CD4-positive, alpha-beta memory T cell (primary cell): ENCODE data around the gene ANKRD1. TPM values are rescaled to one million over a fixed set of nuclear protein-coding genes. Genes with fewer than 3 reads are reported as not detected.
A peak's percentile ranks its signal among the peaks of the same experiment; 100 is the strongest.

ENCODE experiments used
- CTCF ChIA-PET: fragments of 350-600 bp; sonication (Branson Sonifier 250); formaldehyde crosslinking; loops from one replicate; lab custom pipeline; 2021; ENCODE audit warnings: inconsistent platforms; ENCODE audit not compliant: partially characterized antibody; lab: Charles Lee
- POLR2A ChIA-PET: fragments of 350-600 bp; sonication (Branson Sonifier 250); formaldehyde crosslinking; loops from one replicate; lab custom pipeline; 2021; ENCODE audit not compliant: partially characterized antibody; lab: Charles Lee
- DNase-seq, 5 donors: peaks; one replicate each; pipeline versions ENCODE4 v3.0.0 to v3.0.0-alpha.2; 2020 to 2022; ENCODE audit warnings: mixed read lengths in 1 of 5
- H3K27ac ChIP-seq: one replicate; pipeline ENCODE4 v1.7.0; 2013; ENCODE audit warnings: low read depth, low read length
- H3K27me3 ChIP-seq: 2 replicates; pipeline ENCODE4 v1.7.0; 2013; ENCODE audit warnings: mild to moderate bottlenecking, low read length, moderate library complexity; ENCODE audit not compliant: insufficient read depth
- H3K36me3 ChIP-seq: 2 replicates; pipeline ENCODE4 v1.7.0; 2013; ENCODE audit warnings: mild to moderate bottlenecking, low read length, moderate library complexity; ENCODE audit not compliant: insufficient read depth
- H3K4me1 ChIP-seq: 2 replicates; pipeline ENCODE4 v1.7.0; 2013; ENCODE audit warnings: mild to moderate bottlenecking, low read length, moderate library complexity; ENCODE audit not compliant: insufficient read depth
- H3K4me3 ChIP-seq, 2 donors: one replicate each; pipeline ENCODE4 v1.7.0; 2013; ENCODE audit warnings: low read length in 2 of 2, mild to moderate bottlenecking in 1 of 2
- H3K9me3 ChIP-seq, 2 donors: one replicate each; pipeline ENCODE4 v1.7.0; 2013; ENCODE audit warnings: low read length in 2 of 2, control low read depth in 1 of 2; ENCODE audit not compliant: control insufficient read depth in 1 of 2
- H3K27ac Mint-ChIP-seq, 7 donors: one replicate each; pipeline ENCODE4 v1.8.0; 2020 to 2021; ENCODE audit warnings: mixed read lengths in 7 of 7, mild to moderate bottlenecking in 6 of 7, inconsistent platforms in 3 of 7, moderate library complexity in 3 of 7
- H3K27me3 Mint-ChIP-seq, 2 donors: one replicate each; pipeline ENCODE4 v1.8.0; 2020 to 2021; ENCODE audit warnings: mixed read lengths in 2 of 2
- H3K36me3 Mint-ChIP-seq, 2 donors: one replicate each; pipeline ENCODE4 v1.8.0; 2020 to 2021; ENCODE audit warnings: mixed read lengths in 2 of 2, inconsistent platforms in 1 of 2, mild to moderate bottlenecking in 1 of 2
- H3K4me1 Mint-ChIP-seq, 4 donors: one replicate each; pipeline ENCODE4 v1.8.0; 2020 to 2021; ENCODE audit warnings: mixed read lengths in 4 of 4, mild to moderate bottlenecking in 1 of 4
- H3K4me3 Mint-ChIP-seq, 8 donors: one replicate each; pipeline ENCODE4 v1.8.0; 2020 to 2021; ENCODE audit warnings: mixed read lengths in 8 of 8, mild to moderate bottlenecking in 7 of 8, moderate library complexity in 6 of 8, inconsistent platforms in 3 of 8
- H3K9me3 Mint-ChIP-seq, 8 donors: one replicate each; pipeline ENCODE4 v1.8.0; 2020 to 2021; ENCODE audit warnings: mixed read lengths in 8 of 8, mild to moderate bottlenecking in 5 of 8, inconsistent platforms in 3 of 8, moderate library complexity in 1 of 8
- intact Hi-C: fragments of 100-400 bp; cut with micrococcal nuclease; formaldehyde crosslinking; loops from one replicate; pipeline ENCODE4 v1.15.1; 2023
- polyA plus RNA-seq, 2 donors: library from polyadenylated mRNA; unstranded; fragments of 300-500 nt; fragmentation: Illumina TruSeq; gene quantifications; one replicate each; pipeline ENCODE4 v1.2.3, GENCODE V29; 2021
- total RNA-seq, 2 experiments: library from RNA; stranded (reverse); gene quantifications; one replicate each; pipeline ENCODE4 v1.2.3, GENCODE V29; 2021

The ANKRD1 gene
- total and polyA plus RNA-seq, 4 experiments from 2014 or later = not detected

DNA sequence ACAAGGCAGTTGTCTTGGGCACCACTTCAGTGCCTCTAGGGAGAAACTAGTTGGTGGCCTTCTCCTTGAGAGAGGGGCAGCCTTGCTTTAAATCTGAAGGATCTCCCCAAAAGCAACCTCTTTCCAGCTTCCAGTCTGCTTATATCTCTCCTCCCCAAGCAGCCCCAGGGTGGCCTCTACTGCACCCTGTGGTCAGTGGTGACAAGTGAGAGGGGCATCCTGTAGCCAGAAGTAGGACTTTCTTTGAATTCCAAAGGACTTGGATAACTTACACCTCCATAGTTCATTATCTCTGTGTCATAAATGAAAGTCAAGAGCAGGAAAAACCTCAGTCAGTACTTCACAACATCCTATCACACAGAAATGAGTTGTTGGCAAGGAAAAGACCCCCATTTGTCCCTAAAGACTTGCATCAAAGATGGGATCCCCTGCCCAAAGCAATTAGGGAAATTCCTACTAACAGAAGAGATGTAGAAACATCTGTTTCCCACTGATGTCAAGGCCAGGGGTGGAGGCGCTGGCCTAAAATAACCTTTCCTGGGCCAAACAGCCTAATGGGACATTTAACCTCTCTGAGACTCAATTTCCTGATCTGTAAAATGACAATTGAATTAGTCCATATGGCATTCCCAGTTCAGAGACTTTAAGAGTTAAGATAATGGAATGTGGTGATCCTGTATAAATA is 44.0 kb upstream of the ANKRD1 start:
- Mint-ChIP-seq H3K36me3 (no peaks in the 10 kb centered on the region), H3K27ac (no peak overlapping the region), H3K27me3 (peaks cover 2 to 4% of the 10 kb centered on the region in 2 donors), H3K9me3 (no peaks in the 10 kb centered on the region), H3K4me3 (no peak overlapping the region), H3K4me1 (no peaks in the 10 kb centered on the region)
- CTCF ChIA-PET = no interaction called here
- POLR2A ChIA-PET = no interaction called here
- H3K9me3 ChIP-seq = no peaks in the 10 kb centered on the region
- no peak for DNase-seq
- H3K4me3 ChIP-seq = no peak overlapping the region
- H3K27me3 ChIP-seq = no peaks in the 10 kb centered on the region
- no peak overlapping the region for H3K27ac ChIP-seq
- H3K4me1 ChIP-seq = no peaks in the 10 kb centered on the region
- no peaks in the 10 kb centered on the region for H3K36me3 ChIP-seq
- intact Hi-C loops = no loop called here

DNA sequence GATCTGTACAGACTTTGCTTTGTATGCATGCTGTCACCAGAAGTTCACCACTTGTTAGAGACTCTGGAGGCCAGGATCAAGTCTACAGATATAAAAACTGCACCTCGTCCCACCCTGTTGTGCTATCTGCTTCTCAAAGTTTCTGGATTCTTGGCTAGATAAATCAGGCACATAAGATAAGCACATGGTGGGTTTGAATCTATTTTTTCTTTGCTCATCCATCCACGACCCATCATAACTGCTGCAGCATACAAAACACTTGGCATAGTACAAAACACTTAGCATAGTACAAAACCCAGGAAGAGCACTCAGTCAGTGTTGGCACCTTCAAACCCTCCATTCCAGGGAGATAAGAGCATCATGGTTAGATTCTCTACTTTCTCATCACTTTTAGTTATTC is 42.4 kb upstream of the ANKRD1 start:
- H3K27ac ChIP-seq = no peak overlapping the region
- Mint-ChIP-seq H3K4me3 (no peak overlapping the region), H3K27me3 (peaks cover 4 to 6% of the 10 kb centered on the region in 2 donors), H3K4me1 (no peaks in the 10 kb centered on the region), H3K9me3 (no peaks in the 10 kb centered on the region), H3K36me3 (no peaks in the 10 kb centered on the region), H3K27ac (no peak overlapping the region)
- H3K9me3 ChIP-seq = no peaks in the 10 kb centered on the region
- intact Hi-C loops = no loop called here
- H3K36me3 ChIP-seq = no peaks in the 10 kb centered on the region
- POLR2A ChIA-PET = no interaction called here
- CTCF ChIA-PET = no interaction called here
- H3K27me3 ChIP-seq = no peaks in the 10 kb centered on the region
- no peak for DNase-seq
- H3K4me1 ChIP-seq = no peaks in the 10 kb centered on the region
- H3K4me3 ChIP-seq = no peak overlapping the region

DNA sequence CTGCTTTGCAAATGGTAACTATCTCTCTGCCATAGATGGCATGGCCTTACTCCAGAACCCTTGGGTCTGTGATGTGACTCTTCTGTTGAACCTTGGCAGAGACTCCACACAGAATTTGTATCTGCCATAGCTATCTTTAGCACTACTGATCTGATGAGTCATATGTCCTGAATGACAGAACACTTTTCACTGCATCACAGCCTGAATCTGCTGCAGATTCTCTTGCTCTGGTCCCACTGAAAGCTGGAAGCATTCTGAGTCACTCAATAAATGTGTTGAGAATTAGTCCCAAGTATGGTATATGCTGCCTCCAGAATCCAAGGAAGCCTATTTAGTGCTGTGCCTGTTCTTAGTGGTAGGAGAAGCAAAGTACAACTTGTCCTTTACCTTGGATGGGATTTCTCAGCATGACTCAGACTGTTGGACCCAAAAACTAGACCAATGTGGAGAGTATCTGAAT is 39.5 kb upstream of the ANKRD1 start:
- CTCF ChIA-PET = no interaction called here
- Histone ChIP-seq H3K4me1 (no peaks in the 10 kb centered on the region), H3K36me3 (no peaks in the 10 kb centered on the region), H3K27ac (no peak overlapping the region), H3K4me3 (no peak overlapping the region), H3K9me3 (no peaks in the 10 kb centered on the region), H3K27me3 (no peaks in the 10 kb centered on the region)
- Mint-ChIP-seq H3K4me3 (no peak overlapping the region), H3K4me1 (no peaks in the 10 kb centered on the region), H3K9me3 (no peaks in the 10 kb centered on the region), H3K27me3 (peaks cover 5 to 12% of the 10 kb centered on the region in 2 donors), H3K27ac (no peak overlapping the region), H3K36me3 (no peaks in the 10 kb centered on the region)
- POLR2A ChIA-PET = no interaction called here
- intact Hi-C loops = no loop called here
- no peak for DNase-seq

DNA sequence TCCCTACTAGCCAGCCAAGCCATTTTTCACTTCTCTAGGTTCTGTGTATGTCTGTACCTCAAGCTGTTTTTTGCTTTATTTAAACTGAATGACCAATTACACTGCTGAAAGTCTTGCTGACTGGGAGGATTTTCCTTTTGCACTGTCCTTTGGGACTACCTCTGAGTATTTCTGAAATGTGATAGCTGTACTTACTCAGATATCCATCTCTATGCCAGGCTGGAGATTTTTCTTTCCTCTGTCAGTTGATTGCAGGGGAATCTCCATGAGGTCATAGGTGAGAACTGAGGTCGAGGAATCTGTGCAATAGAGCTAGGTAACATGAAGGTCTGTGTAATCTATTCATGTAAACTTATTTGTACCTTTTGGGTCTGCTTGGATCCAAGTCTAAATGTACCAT is 38.9 kb upstream of the ANKRD1 start:
- no peak for DNase-seq
- intact Hi-C loops = no loop called here
- H3K36me3 Mint-ChIP-seq = no peaks in the 10 kb centered on the region
- H3K9me3 Mint-ChIP-seq = no peaks in the 10 kb centered on the region
- peaks cover 5 to 12% of the 10 kb centered on the region in 2 donors for H3K27me3 Mint-ChIP-seq
- CTCF ChIA-PET = no interaction called here
- Histone ChIP-seq H3K9me3 (no peaks in the 10 kb centered on the region), H3K36me3 (no peaks in the 10 kb centered on the region), H3K27me3 (no peaks in the 10 kb centered on the region), H3K4me1 (no peaks in the 10 kb centered on the region), H3K27ac (no peak overlapping the region), H3K4me3 (no peak overlapping the region)
- POLR2A ChIA-PET = no interaction called here
- no peak overlapping the region for H3K4me3 Mint-ChIP-seq
- no peaks in the 10 kb centered on the region for H3K4me1 Mint-ChIP-seq
- H3K27ac Mint-ChIP-seq = no peak overlapping the region

DNA sequence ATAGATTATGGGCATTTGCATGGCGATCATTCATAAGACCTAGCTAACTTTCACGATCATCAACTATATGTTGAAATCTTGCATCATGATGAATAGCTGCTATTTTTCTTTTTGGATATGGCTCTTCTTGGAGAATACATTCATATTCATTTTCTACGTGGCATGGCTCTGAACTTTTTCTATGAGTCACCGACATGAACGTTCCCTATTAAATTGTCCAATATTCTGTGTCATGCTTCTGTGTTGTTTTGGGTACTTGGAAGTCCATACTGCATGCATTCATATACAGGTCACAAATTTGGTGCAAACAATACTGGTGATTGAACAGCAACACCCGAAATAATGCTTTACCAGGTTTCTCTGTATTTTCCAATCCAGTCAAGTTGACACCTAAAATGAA is 37.9 kb upstream of the ANKRD1 start:
- H3K27me3 ChIP-seq = no peaks in the 10 kb centered on the region
- POLR2A ChIA-PET = no interaction called here
- no peak overlapping the region for H3K4me3 ChIP-seq
- no peak overlapping the region for H3K27ac Mint-ChIP-seq
- H3K4me1 Mint-ChIP-seq = no peaks in the 10 kb centered on the region
- H3K36me3 Mint-ChIP-seq = no peaks in the 10 kb centered on the region
- H3K9me3 ChIP-seq = no peaks in the 10 kb centered on the region
- no peaks in the 10 kb centered on the region for H3K36me3 ChIP-seq
- no peak overlapping the region for H3K4me3 Mint-ChIP-seq
- H3K27ac ChIP-seq = no peak overlapping the region
- H3K4me1 ChIP-seq = no peaks in the 10 kb centered on the region
- intact Hi-C loops = no loop called here
- peaks cover 8 to 14% of the 10 kb centered on the region in 2 donors for H3K27me3 Mint-ChIP-seq
- no peak for DNase-seq
- CTCF ChIA-PET = no interaction called here
- H3K9me3 Mint-ChIP-seq = peaks cover 0 to 2% (median 0%) of the 10 kb centered on the region in 8 donors

DNA sequence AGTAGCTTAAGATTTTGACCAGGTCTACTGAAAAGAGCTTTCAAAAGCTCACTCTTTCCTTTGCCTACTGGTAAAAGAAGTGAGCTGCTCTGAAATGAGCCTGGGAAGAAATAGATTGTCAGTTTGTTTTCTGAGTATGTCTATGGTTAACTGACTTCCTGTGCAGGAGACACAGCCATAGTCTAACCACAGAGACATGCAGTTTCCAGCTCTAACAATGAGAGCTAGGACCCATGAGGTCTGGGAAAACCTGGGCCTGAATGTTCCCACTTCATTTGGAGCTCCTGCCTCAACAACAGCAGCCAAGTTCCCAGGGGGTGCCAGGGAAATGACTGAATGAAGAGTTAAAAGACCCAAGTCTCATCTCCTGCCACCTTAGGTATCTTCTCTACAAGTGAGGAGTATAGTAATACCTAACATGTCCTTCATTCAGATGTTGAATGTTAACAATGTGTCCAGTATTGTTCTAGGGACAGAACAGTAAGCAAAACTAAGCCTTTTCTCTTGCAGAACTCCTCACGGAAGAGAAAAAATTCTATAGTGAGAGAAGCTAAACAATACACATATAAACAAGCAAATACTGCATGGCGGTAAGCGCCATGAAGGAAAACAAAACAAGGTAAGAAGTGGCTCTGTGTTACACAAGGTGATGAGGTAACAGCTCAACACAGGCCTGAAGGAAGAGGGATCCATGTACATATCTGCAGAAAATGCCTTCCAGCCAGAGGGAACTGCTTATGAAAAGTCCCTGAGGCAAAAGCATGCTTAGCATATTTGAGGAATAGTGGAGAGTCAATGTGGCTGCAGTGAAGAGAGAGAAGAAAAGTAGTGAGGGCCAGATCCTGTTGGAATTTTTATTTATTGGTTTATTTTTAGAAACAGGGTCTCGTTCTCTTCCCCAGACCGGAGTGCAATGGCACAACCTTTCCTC is 26.4 kb upstream of the ANKRD1 start:
- H3K4me1 ChIP-seq = peaks cover 5% of the 10 kb centered on the region
- no peak for DNase-seq
- Mint-ChIP-seq H3K9me3 (peaks cover 0 to 2% (median 0%) of the 10 kb centered on the region in 8 donors), H3K4me3 (no peak overlapping the region), H3K27ac (peak overlapping the region in 1 of 7 donors; percentile 18), H3K36me3 (no peaks in the 10 kb centered on the region), H3K27me3 (no peaks in the 10 kb centered on the region), H3K4me1 (peaks cover 5 to 9% (median 6%) of the 10 kb centered on the region in 4 donors)
- H3K27me3 ChIP-seq = no peaks in the 10 kb centered on the region
- ChIA-PET POLR2A (no interaction called here), CTCF (interaction anchor here (0.8 to 1.2 kb wide), 2 partner anchors 36 to 67 kb away, joined by 3 read pairs; no protein-coding TSS in a partner anchor)
- no peaks in the 10 kb centered on the region for H3K9me3 ChIP-seq
- intact Hi-C loops = no loop called here
- no peaks in the 10 kb centered on the region for H3K36me3 ChIP-seq
- no peak overlapping the region for H3K4me3 ChIP-seq
- H3K27ac ChIP-seq = no peak overlapping the region

DNA sequence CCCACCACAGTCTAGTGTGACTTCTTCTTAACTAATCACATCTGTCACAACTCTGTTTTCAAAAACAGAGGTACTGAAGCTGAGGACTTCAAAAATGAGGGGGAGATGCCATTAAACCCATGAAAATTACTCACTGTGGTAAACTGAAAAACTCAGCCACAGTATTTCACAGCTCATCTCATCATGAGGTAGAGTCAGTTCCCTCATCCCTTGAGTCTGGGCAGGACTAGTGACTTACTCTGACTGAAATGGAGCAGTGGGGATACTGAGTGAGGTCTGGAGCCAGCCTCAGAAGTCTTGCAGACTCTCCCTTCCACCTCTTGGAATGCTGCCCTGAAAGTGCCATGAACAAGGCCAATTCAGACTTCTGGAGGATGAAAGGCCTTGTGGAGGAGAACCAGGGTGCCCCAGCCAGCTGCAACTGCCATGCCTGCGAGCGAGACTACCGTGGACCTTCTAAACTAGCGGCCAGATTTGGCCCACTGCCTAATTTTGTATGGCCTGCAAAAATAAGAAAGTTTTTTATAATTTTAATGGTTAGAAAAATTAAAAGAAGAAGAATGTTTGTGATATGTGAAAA is 24.7 kb upstream of the ANKRD1 start:
- no peaks in the 10 kb centered on the region for H3K36me3 Mint-ChIP-seq
- peaks cover 5 to 9% (median 6%) of the 10 kb centered on the region in 4 donors for H3K4me1 Mint-ChIP-seq
- Histone ChIP-seq H3K27me3 (no peaks in the 10 kb centered on the region), H3K4me1 (peaks cover 5% of the 10 kb centered on the region), H3K4me3 (no peak overlapping the region), H3K36me3 (no peaks in the 10 kb centered on the region), H3K27ac (no peak overlapping the region), H3K9me3 (no peaks in the 10 kb centered on the region)
- intact Hi-C loops = no loop called here
- no peak overlapping the region for H3K4me3 Mint-ChIP-seq
- DNase-seq = no peak
- no peaks in the 10 kb centered on the region for H3K9me3 Mint-ChIP-seq
- H3K27me3 Mint-ChIP-seq = no peaks in the 10 kb centered on the region
- ChIA-PET POLR2A (no interaction called here), CTCF (interaction anchor here (1.4 kb wide), 1 partner anchor 34 kb away, joined by 3 read pairs; no protein-coding TSS in a partner anchor)
- no peak overlapping the region for H3K27ac Mint-ChIP-seq
